Esophagus squamous epithelium (tissue), 4 donors: ENCODE data around the gene TSPAN11.

Experiments used
- CTCF ChIP-seq, 6 experiments: fragments of 450-650 bp in 4 of 6; fragments of 200-600 bp in 2 of 6; sonication (generic) in 2 of 6; IDR thresholded peaks; one replicate each; pipeline ENCODE4 v1.5.1; 2016 to 2019; ENCODE audit warnings: antibody characterized with exemption in 6 of 6, mild to moderate bottlenecking in 4 of 6, moderate library complexity in 4 of 6
- POLR2A ChIP-seq, 4 donors: fragments of 450-650 bp; IDR thresholded peaks; one replicate each; pipeline ENCODE4 v1.6.1; 2017; ENCODE audit warnings: antibody characterized with exemption in 4 of 4, mild to moderate bottlenecking in 4 of 4, moderate library complexity in 3 of 4

- TF ChIP-seq CTCF (IDR thresholded peaks at IDR 0.05) (no peak), POLR2A (IDR thresholded peaks at IDR 0.05) (no peak)
Measured at GRCh38 chr12:30930641-30931040, 4.1 kb downstream of the TSPAN11 start.
